Endodermal cell (in vitro differentiated cells): ENCODE measurements around the gene H3-3A. TPM values are rescaled to one million over a fixed set of nuclear protein-coding genes. Genes with fewer than 3 reads are reported as not detected.

Experiments used
- DNase-seq: peaks from one replicate; pipeline ENCODE4 v3.0.0-alpha.2; 2017
- H3K27ac ChIP-seq: 2 replicates; pipeline ENCODE4 v1.5.1; 2013; ENCODE audit warnings: mild to moderate bottlenecking, low read depth, low read length, moderate library complexity
- H3K27me3 ChIP-seq: 2 replicates; pipeline ENCODE4 v1.6.1; 2013; ENCODE audit warnings: mild to moderate bottlenecking, low read length, moderate library complexity; ENCODE audit not compliant: insufficient read depth, control insufficient read depth, poor library complexity, severe bottlenecking
- H3K36me3 ChIP-seq: 2 replicates; pipeline ENCODE4 v1.7.0; 2013; ENCODE audit warnings: mild to moderate bottlenecking, low read length, moderate library complexity; ENCODE audit not compliant: control insufficient read depth, insufficient read depth
- H3K4me1 ChIP-seq: one replicate; pipeline ENCODE4 v1.7.0; 2013; ENCODE audit warnings: low read length; ENCODE audit not compliant: control insufficient read depth, insufficient read depth
- H3K4me3 ChIP-seq: 2 replicates; pipeline ENCODE4 v1.5.1; 2013; ENCODE audit warnings: mild to moderate bottlenecking, low read length, moderate library complexity
- H3K9ac ChIP-seq: 2 replicates; pipeline ENCODE4 v1.6.1; 2013; ENCODE audit warnings: mild to moderate bottlenecking, low read length, moderate library complexity; ENCODE audit not compliant: poor library complexity, severe bottlenecking; ENCODE audit errors: extremely low read depth
- H3K9me3 ChIP-seq: 2 replicates; pipeline ENCODE4 v1.6.1; 2013; ENCODE audit warnings: mild to moderate bottlenecking, low read length, moderate library complexity; ENCODE audit not compliant: control insufficient read depth
- H3K27ac Mint-ChIP-seq: 2 replicates; pipeline ENCODE4 v1.8.0; 2020; ENCODE audit warnings: mixed read lengths
- H3K27me3 Mint-ChIP-seq: 2 replicates; pipeline ENCODE4 v1.8.0; 2021; ENCODE audit warnings: mild to moderate bottlenecking, mixed read lengths; ENCODE audit not compliant: insufficient read depth
- H3K36me3 Mint-ChIP-seq: 2 replicates; pipeline ENCODE4 v1.8.0; 2020; ENCODE audit warnings: low read depth, mixed read lengths
- H3K4me1 Mint-ChIP-seq: 2 replicates; pipeline ENCODE4 v1.8.0; 2020; ENCODE audit warnings: mixed read lengths
- H3K4me3 Mint-ChIP-seq: 2 replicates; pipeline ENCODE4 v1.8.0; 2020; ENCODE audit warnings: mild to moderate bottlenecking, moderate library complexity, mixed read lengths
- H3K9me3 Mint-ChIP-seq: 2 replicates; pipeline ENCODE4 v1.8.0; 2020; ENCODE audit warnings: mild to moderate bottlenecking, mixed read lengths
- CTCF ChIP-seq: fragments of 200-600 bp; sonication (generic); conservative IDR thresholded peaks from 2 replicates; pipeline ENCODE4 v1.5.0; 2021; ENCODE audit warnings: antibody characterized with exemption, mild to moderate bottlenecking
- WGBS, 2 experiments: methylation state at CpG; one replicate each; pipeline versions ENCODE4 v1.1.5 to v1.1.7; 2013; ENCODE audit warnings: missing lambda C conversion rate in 2 of 2, mixed read lengths in 1 of 2; ENCODE audit not compliant: insufficient coverage in 1 of 2, insufficient read length in 1 of 2; 5-methylcytosine and 5-hydroxymethylcytosine counted together
- total RNA-seq, 2 donors: library from RNA; stranded (reverse); fragmentation: NEBNext Ultra II Directional in 1 of 2; extraction: Animal tissue kit (Norgen Biotek cat#: 25700) in 1 of 2; gene quantifications; 2 replicates in 1 of 2; 3 replicates in 1 of 2; pipeline ENCODE4 v1.2.1, GENCODE V29; 2021

The H3-3A gene
- total RNA-seq, 2 donors from 2014 or later = 733 to 829 TPM

GRCh38 chr1:226021401-226021800 is 41.1 kb upstream of the H3-3A start:
- Histone ChIP-seq H3K27ac (no peak overlapping the region), H3K36me3 (no peaks in the 10 kb centered on the region), H3K4me1 (no peaks in the 10 kb centered on the region), H3K27me3 (no peaks in the 10 kb centered on the region), H3K9me3 (no peaks in the 10 kb centered on the region), H3K4me3 (no peak overlapping the region), H3K9ac (no peak overlapping the region)
- no peak for TF ChIP-seq CTCF
- H3K4me1 Mint-ChIP-seq = no peaks in the 10 kb centered on the region
- no peaks in the 10 kb centered on the region for H3K36me3 Mint-ChIP-seq
- no peaks in the 10 kb centered on the region for H3K27me3 Mint-ChIP-seq
- H3K9me3 Mint-ChIP-seq = no peaks in the 10 kb centered on the region
- WGBS, 2 experiments = 94 to 96% methylated on average over 3 of the region's 3 CpGs
- no peak for DNase-seq
- no peak overlapping the region for H3K4me3 Mint-ChIP-seq
- H3K27ac Mint-ChIP-seq = no peak overlapping the region

GRCh38 chr1:226021801-226022200 is 40.7 kb upstream of the H3-3A start:
- WGBS, 2 experiments = 100% methylated on average over 2 of the region's 2 CpGs; no CpG with 5 or more reads in 1 of the 2 experiments
- Mint-ChIP-seq H3K9me3 (no peaks in the 10 kb centered on the region), H3K4me1 (no peaks in the 10 kb centered on the region), H3K27me3 (no peaks in the 10 kb centered on the region), H3K27ac (no peak overlapping the region), H3K4me3 (no peak overlapping the region), H3K36me3 (no peaks in the 10 kb centered on the region)
- H3K27ac ChIP-seq = no peak overlapping the region
- no peaks in the 10 kb centered on the region for H3K36me3 ChIP-seq
- H3K9me3 ChIP-seq = no peaks in the 10 kb centered on the region
- no peak for DNase-seq
- no peak overlapping the region for H3K4me3 ChIP-seq
- no peaks in the 10 kb centered on the region for H3K27me3 ChIP-seq
- H3K9ac ChIP-seq = no peak overlapping the region
- no peak for TF ChIP-seq CTCF
- no peaks in the 10 kb centered on the region for H3K4me1 ChIP-seq

DNA sequence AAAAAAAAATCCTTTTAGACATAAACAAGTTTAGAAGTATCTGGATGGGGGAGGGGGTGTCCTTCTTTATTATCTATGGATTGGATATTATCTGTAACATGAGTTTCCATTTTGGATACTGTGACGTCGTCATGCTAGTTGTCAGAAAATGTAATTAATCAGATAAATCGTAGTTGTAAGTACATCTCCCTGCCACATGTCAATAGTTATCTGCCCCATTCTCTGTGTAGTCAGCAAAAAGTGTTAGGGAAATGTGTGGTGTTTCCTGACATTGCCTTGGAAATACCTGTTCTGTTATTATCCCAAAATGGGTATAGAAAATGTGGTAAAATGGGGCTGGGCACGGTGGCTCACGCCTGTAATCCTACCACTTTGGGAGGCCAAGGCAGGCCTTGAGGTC is 38.8 kb upstream of the H3-3A start:
- H3K4me1 Mint-ChIP-seq = no peaks in the 10 kb centered on the region
- no peaks in the 10 kb centered on the region for H3K9me3 ChIP-seq
- DNase-seq = no peak
- H3K4me1 ChIP-seq = no peaks in the 10 kb centered on the region
- no peaks in the 10 kb centered on the region for H3K9me3 Mint-ChIP-seq
- H3K27ac ChIP-seq = no peak overlapping the region
- no peaks in the 10 kb centered on the region for H3K27me3 Mint-ChIP-seq
- no peaks in the 10 kb centered on the region for H3K36me3 ChIP-seq
- no peak for TF ChIP-seq CTCF
- H3K4me3 Mint-ChIP-seq = no peak overlapping the region
- no peak overlapping the region for H3K9ac ChIP-seq
- WGBS, 2 experiments = 96 to 100% methylated on average over 4 to 5 of the region's 5 CpGs
- no peak overlapping the region for H3K4me3 ChIP-seq
- H3K27ac Mint-ChIP-seq = no peak overlapping the region
- H3K27me3 ChIP-seq = no peaks in the 10 kb centered on the region
- no peaks in the 10 kb centered on the region for H3K36me3 Mint-ChIP-seq
